Psoas muscle (tissue), 8 donors: ENCODE measurements around the gene EIF4E2. TPM values are rescaled to one million over a fixed set of nuclear protein-coding genes. Genes with fewer than 3 reads are reported as not detected.

Experiments used
- ATAC-seq, 4 donors: fragments of 200-7000 bp; cut with Tn5 transposase; one replicate each; pipeline ENCODE4 v1.9.1; 2020; ENCODE audit warnings: moderate library complexity in 3 of 4, mild to moderate bottlenecking in 2 of 4
- DNase-seq, 2 donors: peaks; one replicate each; pipeline ENCODE4 v3.0.0-alpha.2; 2020
- H3K27ac ChIP-seq: fragments of 200-600 bp; one replicate; pipeline ENCODE4 v1.8.0; 2022
- H3K27me3 ChIP-seq, 3 donors: fragments of 200-600 bp in 1 of 3; one replicate each; pipeline versions ENCODE4 v1.6.1 to v1.8.0; 2013 to 2022; ENCODE audit warnings: low read length in 2 of 3, mild to moderate bottlenecking in 2 of 3, moderate library complexity in 1 of 3; ENCODE audit not compliant: insufficient read depth in 3 of 3
- H3K36me3 ChIP-seq, 2 donors: fragments of 200-600 bp in 1 of 2; one replicate each; pipeline versions ENCODE4 v1.6.1 to v1.8.0; 2013 to 2022; ENCODE audit warnings: low read depth in 1 of 2, mild to moderate bottlenecking in 1 of 2, moderate library complexity in 1 of 2; ENCODE audit not compliant: insufficient read depth in 1 of 2
- H3K4me1 ChIP-seq: fragments of 200-600 bp; one replicate; pipeline ENCODE4 v1.8.0; 2022
- H3K4me3 ChIP-seq: fragments of 200-600 bp; one replicate; pipeline ENCODE4 v1.8.0; 2022; ENCODE audit warnings: mild to moderate bottlenecking
- H3K9me3 ChIP-seq: fragments of 200-600 bp; one replicate; pipeline ENCODE4 v1.8.0; 2022
- WGBS, 3 donors: extraction: QIAGEN DNeasy Blood & Tissue Kit; methylation state at CpG; one replicate each; pipeline versions ENCODE4 v1.1.6 to v1.1.7; 2013; 5-methylcytosine and 5-hydroxymethylcytosine counted together
- intact Hi-C, 2 donors: fragments of 100-400 bp; cut with DNase I; formaldehyde crosslinking; loops; one replicate each; pipeline versions ENCODE4 v1.11.0 to v1.14.2; 2022
- polyA plus RNA-seq, 3 donors: library from polyadenylated mRNA; stranded (reverse); fragments of 200-250 nt; gene quantifications; one replicate each; pipeline ENCODE4 v1.2.3, GENCODE V29; 2013
- total RNA-seq, 4 donors: library from RNA; stranded (reverse); fragmentation: NEBNext Ultra II Directional in 2 of 4; extraction: Animal tissue kit (Norgen Biotek cat#: 25700) in 2 of 4; gene quantifications; one replicate each; pipeline versions ENCODE4 v1.2.1 to v1.2.4, GENCODE V29; 2021 to 2023
- TF ChIP-seq, protein P1 (sequence below): fragments of 200-600 bp; IDR thresholded peaks from one replicate; pipeline ENCODE4 v1.8.0; 2022; ENCODE audit warnings: antibody characterized with exemption
- donor health status: healthy with polysubstance abuse.
- donor health status: DM: no; HTN: no; CAD: no; lungs with moderate emphysema.
- donor health status: Bipolar disorder and iron deficiency.
- donor health status: healthy.
- donor health status: DM: yes; HTN: yes; CAD: no.
- donor health status: DM: no; HTN: no; CAD: no.
- donor health status: DM: no; HTN: no; CAD: no.
- donor health status: DM: yes; HTN: yes; CAD: no.

EIF4E2 gene
- total and polyA plus RNA-seq, 7 donors = 39.6 to 136 (median 77.3) TPM

DNA sequence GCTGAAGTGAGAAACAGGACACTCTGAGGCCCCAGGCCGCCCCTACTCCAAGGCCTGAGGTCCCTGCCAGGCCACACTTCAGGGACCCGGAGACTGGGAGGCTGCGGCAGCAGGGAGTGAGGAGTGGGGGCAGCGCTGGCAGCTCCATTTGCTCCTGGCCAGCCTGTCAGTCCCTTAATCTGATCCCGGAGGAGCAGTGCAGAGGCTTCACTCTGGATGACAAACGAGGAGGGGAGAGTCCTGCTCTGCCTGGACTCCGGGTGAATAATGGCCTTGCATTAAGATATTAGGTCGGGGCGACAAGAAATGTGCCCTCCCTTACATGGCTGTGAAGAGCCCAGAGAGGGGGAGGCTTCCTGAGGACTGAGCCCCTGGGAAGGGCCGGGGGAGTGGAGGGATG is 44.6 kb upstream of the EIF4E2 start:
- WGBS, 3 donors = 56 to 66% (median 64%) methylated on average over 10 of the region's 10 CpGs
- H3K27me3 ChIP-seq = no peaks in the 10 kb centered on the region
- H3K4me1 ChIP-seq = no peaks in the 10 kb centered on the region
- no peaks in the 10 kb centered on the region for H3K9me3 ChIP-seq
- H3K27ac ChIP-seq = no peak overlapping the region
- ATAC-seq (no peak), DNase-seq (no peak)
- no peak overlapping the region for H3K4me3 ChIP-seq
- intact Hi-C loops = no loop called here
- H3K36me3 ChIP-seq = no peaks in the 10 kb centered on the region
- TF ChIP-seq, protein P1, sequence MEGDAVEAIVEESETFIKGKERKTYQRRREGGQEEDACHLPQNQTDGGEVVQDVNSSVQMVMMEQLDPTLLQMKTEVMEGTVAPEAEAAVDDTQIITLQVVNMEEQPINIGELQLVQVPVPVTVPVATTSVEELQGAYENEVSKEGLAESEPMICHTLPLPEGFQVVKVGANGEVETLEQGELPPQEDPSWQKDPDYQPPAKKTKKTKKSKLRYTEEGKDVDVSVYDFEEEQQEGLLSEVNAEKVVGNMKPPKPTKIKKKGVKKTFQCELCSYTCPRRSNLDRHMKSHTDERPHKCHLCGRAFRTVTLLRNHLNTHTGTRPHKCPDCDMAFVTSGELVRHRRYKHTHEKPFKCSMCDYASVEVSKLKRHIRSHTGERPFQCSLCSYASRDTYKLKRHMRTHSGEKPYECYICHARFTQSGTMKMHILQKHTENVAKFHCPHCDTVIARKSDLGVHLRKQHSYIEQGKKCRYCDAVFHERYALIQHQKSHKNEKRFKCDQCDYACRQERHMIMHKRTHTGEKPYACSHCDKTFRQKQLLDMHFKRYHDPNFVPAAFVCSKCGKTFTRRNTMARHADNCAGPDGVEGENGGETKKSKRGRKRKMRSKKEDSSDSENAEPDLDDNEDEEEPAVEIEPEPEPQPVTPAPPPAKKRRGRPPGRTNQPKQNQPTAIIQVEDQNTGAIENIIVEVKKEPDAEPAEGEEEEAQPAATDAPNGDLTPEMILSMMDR = no peak

- Histone ChIP-seq H3K9me3 (no peaks in the 10 kb centered on the region), H3K27ac (no peak overlapping the region), H3K4me3 (no peak overlapping the region), H3K4me1 (no peaks in the 10 kb centered on the region), H3K27me3 (no peaks in the 10 kb centered on the region), H3K36me3 (no peaks in the 10 kb centered on the region)
- ATAC-seq (no peak), DNase-seq (no peak)
- 79 to 89% (median 83%) methylated on average over 4 of the region's 4 CpGs for WGBS, 3 donors
- TF ChIP-seq, protein P1 = no peak
- intact Hi-C loops = no loop called here
Observed at GRCh38 chr2:232506709-232507108, 43.8 kb upstream of the EIF4E2 start.

DNA sequence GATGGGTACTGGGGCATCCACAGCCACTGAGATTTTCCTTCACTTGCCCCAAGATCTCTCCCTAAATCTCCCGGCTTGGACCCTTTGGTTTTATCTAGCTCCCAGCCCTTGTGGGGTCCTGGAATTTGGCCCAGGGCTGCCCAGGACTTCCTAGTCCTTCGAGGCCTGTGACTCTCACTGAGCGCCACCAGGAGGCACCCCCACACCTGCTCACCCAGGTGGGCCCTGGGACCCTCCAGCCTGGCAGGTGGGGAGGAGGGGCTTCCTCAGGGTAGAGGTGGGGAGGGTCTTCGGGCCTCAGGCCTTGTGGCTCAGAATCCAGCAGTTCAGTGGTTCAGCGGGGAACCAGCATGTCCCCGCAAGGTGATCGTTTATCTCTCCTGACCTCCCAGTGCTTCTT is 42.2 kb upstream of the EIF4E2 start:
- no peaks in the 10 kb centered on the region for H3K27me3 ChIP-seq
- H3K36me3 ChIP-seq = no peaks in the 10 kb centered on the region
- DNase-seq = no peak
- TF ChIP-seq, protein P1 = no peak
- H3K9me3 ChIP-seq = no peaks in the 10 kb centered on the region
- WGBS, 3 donors = 84 to 87% (median 84%) methylated on average over 6 to 7 of the region's 7 CpGs
- no peak for ATAC-seq
- H3K4me3 ChIP-seq = no peak overlapping the region
- H3K27ac ChIP-seq = no peak overlapping the region
- no peaks in the 10 kb centered on the region for H3K4me1 ChIP-seq
- intact Hi-C loops = no loop called here

DNA sequence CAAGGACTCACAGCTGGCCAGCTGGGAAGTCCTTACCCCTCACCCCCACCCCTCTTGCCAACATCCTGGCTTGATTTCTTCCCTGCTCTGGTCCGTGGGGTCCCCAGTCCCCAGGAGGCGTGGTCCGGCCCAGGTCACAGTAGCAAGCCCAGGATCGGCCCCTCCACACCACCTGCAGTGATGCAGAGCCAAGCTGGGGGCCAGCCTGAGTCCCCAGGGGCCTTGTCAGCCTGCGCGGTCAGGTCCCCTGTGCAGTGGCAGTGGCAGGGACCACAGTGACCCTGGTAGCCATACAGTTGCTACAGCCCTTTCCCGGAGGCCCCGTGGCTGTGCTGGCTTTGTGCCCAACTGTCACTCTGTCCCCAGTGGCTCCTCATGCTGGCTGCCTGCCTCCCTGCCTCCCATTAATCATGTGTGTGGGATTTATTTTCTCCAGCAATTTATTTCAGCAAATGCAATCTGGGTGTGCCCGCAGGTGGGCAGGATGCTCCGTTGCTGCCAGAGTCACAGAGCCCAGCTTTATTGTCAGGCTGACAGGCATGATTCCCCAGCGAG is 39.1 kb upstream of the EIF4E2 start:
- ATAC-seq = peak; percentile 56 to 86 (median 74)
- no peaks in the 10 kb centered on the region for H3K9me3 ChIP-seq
- H3K4me3 ChIP-seq = no peak overlapping the region
- TF ChIP-seq, protein P1 = no peak
- peak in 1 of 2 donors; percentile 76 for DNase-seq
- H3K27me3 ChIP-seq = no peaks in the 10 kb centered on the region
- WGBS, 3 donors = 31 to 48% (median 32%) methylated on average over 9 to 11 of the region's 11 CpGs
- no peaks in the 10 kb centered on the region for H3K36me3 ChIP-seq
- intact Hi-C loops = loop anchor here in 1 of 2 donors (10.0 kb wide), 1 partner anchor 587 kb away; the partner anchor contains the start of gene NPPC
- no peak overlapping the region for H3K27ac ChIP-seq
- peaks cover 13% of the 10 kb centered on the region for H3K4me1 ChIP-seq

DNA sequence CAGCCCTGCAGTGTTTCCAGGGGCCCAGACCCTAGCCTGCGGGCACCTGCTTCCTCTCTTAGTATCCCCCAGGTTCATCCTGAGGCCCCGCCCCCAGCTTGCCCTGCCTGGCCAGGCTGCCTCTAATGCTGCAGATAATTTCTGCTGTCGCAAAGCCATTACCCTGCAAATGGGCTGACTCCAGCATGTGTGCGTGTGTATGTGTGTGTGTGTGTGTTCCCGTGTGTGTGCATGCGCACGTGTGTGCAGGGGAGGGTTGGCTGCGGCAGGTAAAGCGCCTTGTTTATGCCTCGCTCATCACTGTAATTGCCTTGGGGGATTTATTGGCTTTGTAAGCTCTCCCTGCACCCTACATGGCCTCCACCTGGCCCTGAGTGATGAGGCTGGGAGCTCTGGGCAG is 37.9 kb upstream of the EIF4E2 start:
- Histone ChIP-seq H3K27me3 (no peaks in the 10 kb centered on the region), H3K36me3 (no peaks in the 10 kb centered on the region), H3K27ac (no peak overlapping the region), H3K9me3 (no peaks in the 10 kb centered on the region), H3K4me1 (peaks cover 13% of the 10 kb centered on the region), H3K4me3 (no peak overlapping the region)
- TF ChIP-seq, protein P1 = no peak
- intact Hi-C loops = loop anchor here in 1 of 2 donors (10.0 kb wide), 1 partner anchor 588 kb away; the partner anchor contains the start of gene NPPC
- ATAC-seq = no peak
- no peak for DNase-seq
- 70 to 76% (median 73%) methylated on average over 10 of the region's 10 CpGs for WGBS, 3 donors
